ENCODE data around the gene KLHL35. TPM values are rescaled to one million over a fixed set of nuclear protein-coding genes. Genes with fewer than 3 reads are reported as not detected.

The KLHL35 gene
- total and polyA plus RNA-seq, 2 of the 4 experiments (the other 2 are of a cell fraction) = 1.6 to 3.3 TPM

GRCh38 chr11:75422248-75423231 lies 10.5 kb downstream of the KLHL35 start:
- peak overlapping the region; percentile 37 for H2AK5ac ChIP-seq (ENCODE audit: low read depth, low read length)
- H3K4ac ChIP-seq (ENCODE audit: low read depth, low read length) = peak overlapping the region; percentile 26
- H3K18ac ChIP-seq (ENCODE audit: low read depth, low read length) = no peak overlapping the region
- H3K4me2 ChIP-seq (ENCODE audit: low read depth, low read length) = 0 out of 2 replicates have a peak overlapping the region, but pooled peaks have one; percentile 7
- H3K14ac ChIP-seq (replicated peaks; ENCODE audit: low read depth, low read length) = 0 out of 2 replicates have a peak overlapping the region, but pooled peaks have one; percentile 11
- ChIA-PET CTCF (no interaction called here), POLR2A (ENCODE audit: unreplicated experiment) (no interaction called here)
- TF ChIP-seq MAZ (IDR thresholded peaks at IDR 0.05; ENCODE audit: borderline replicate concordance, low read depth, low read length) = no peak
- TF ChIP-seq ELK1 (IDR thresholded peaks at IDR 0.05; ENCODE audit: borderline replicate concordance, low read depth, low read length) = no peak
- TF ChIP-seq CHD1 (IDR thresholded peaks at IDR 0.05; ENCODE audit: low read depth, low read length) = no peak
- TF ChIP-seq RAD21 (IDR thresholded peaks at IDR 0.05; ENCODE audit: low read length) = no peak
- no peak for TF ChIP-seq SMC3 (IDR thresholded peaks at IDR 0.05; ENCODE audit: low read depth, low read length)
- TF ChIP-seq FOS (IDR thresholded peaks at IDR 0.05; ENCODE audit: low read depth, low read length) = no peak
- TF ChIP-seq MAFK (IDR thresholded peaks at IDR 0.05; ENCODE audit: low read depth, low read length) = no peak
- TF ChIP-seq RFX5 (IDR thresholded peaks at IDR 0.05; ENCODE audit: low read depth, low read length) = no peak
- no peak for TF ChIP-seq BHLHE40 (IDR thresholded peaks at IDR 0.05; ENCODE audit: low read depth, low read length)
- no peaks in the 10 kb centered on the region for H3K27me3 ChIP-seq (ENCODE audit: control insufficient read depth, insufficient read depth, low read length)
- no peak overlapping the region for H3K4me3 ChIP-seq (ENCODE audit: insufficient read depth, low read depth, low read length)
- no peaks in the 10 kb centered on the region for H4K20me1 ChIP-seq (ENCODE audit: insufficient read depth, low read length)
- no peak overlapping the region; a peak in 1 of 4 replicates for H4K8ac ChIP-seq (ENCODE audit: low read depth in 2 of 2, low read length in 2 of 2)
- no peak overlapping the region for H3K23ac ChIP-seq (ENCODE audit: low read depth, low read length)
- no peak overlapping the region for H2BK120ac ChIP-seq (ENCODE audit: low read depth, low read length)
- H2AFZ ChIP-seq (replicated peaks; ENCODE audit: low read length, poor library complexity) = no peak overlapping the region
- in situ Hi-C loops (cut with MboI; ENCODE audit: low sequenced_read_pairs) (no loop called here), dilution Hi-C loops (cut with HindIII; ENCODE audit: low sequenced_read_pairs, unreplicated experiment) (no loop called here), intact Hi-C loops (cut with micrococcal nuclease) (no loop called here)
- ATAC-seq (ENCODE audit: low read depth) (peak; percentile 16), DNase-seq (peak; percentile 20)
- H3K56ac ChIP-seq (ENCODE audit: extremely low read depth, insufficient read depth, low read length) = no peak overlapping the region
- peaks cover 17% of the 10 kb centered on the region for H3K36me3 ChIP-seq (ENCODE audit: control insufficient read depth, insufficient read depth, low read length)
- H2AK9ac ChIP-seq (replicated peaks; ENCODE audit: low read depth, low read length, poor library complexity) = peak overlapping the region; percentile 65
- peaks cover 29% of the 10 kb centered on the region for H3K9me1 ChIP-seq (ENCODE audit: insufficient read depth, low read length)
- no TSS peak for BruUV-seq (replicated peaks)
- H2BK5ac ChIP-seq (ENCODE audit: low read depth, low read length, poor library complexity, severe bottlenecking) = peak overlapping the region; percentile 37
- peak overlapping the region; percentile 25 for H4K91ac ChIP-seq (ENCODE audit: insufficient read depth, low read depth, low read length)
- H4K5ac ChIP-seq (ENCODE audit: low read depth, low read length) = 0 out of 2 replicates have a peak overlapping the region, but pooled peaks have one; percentile 27
- no peak overlapping the region for H3K9ac ChIP-seq (ENCODE audit: low read depth, low read length)
- no peak overlapping the region for H2BK15ac ChIP-seq (ENCODE audit: low read depth, low read length)
- peak overlapping the region; percentile 32; the same call in 1 of the 2 replicates for H3K27ac ChIP-seq (ENCODE audit: insufficient read depth, low read length)
- H3K79me1 ChIP-seq (ENCODE audit: low read depth in 1 of 2, low read length in 2 of 2) = peaks cover 14 to 26% of the 10 kb centered on the region in 2 experiments
- no peaks in the 10 kb centered on the region for H3K9me3 ChIP-seq (ENCODE audit: control insufficient read depth, insufficient read depth, low read length)
- peaks cover 27% of the 10 kb centered on the region for H3K4me1 ChIP-seq (ENCODE audit: control insufficient read depth, insufficient read depth, low read length)
- WGBS, 2 experiments (ENCODE audit: extremely low coverage in 2 of 2, insufficient read length in 1 of 2) = 77% methylated on average over 2 of the region's 15 CpGs; no CpG with 5 or more reads in 1 of the 2 experiments
- H2BK20ac ChIP-seq (ENCODE audit: low read depth, low read length) = no peak overlapping the region

Data from IMR-90 (cell line).